GM12878 (cell line): ENCODE measurements around the gene KDSR. TPM values are rescaled to one million over a fixed set of nuclear protein-coding genes. Genes with fewer than 3 reads are reported as not detected.

ENCODE experiments used
- ATAC-seq: fragments of 200-7000 bp; cut with Tn5 transposase; 3 replicates; pipeline ENCODE4 v1.9.1; 2020; ENCODE audit warnings: mild to moderate bottlenecking, moderate library complexity
- BruUV-seq: library from RNA; stranded (reverse); fragments of 400-500 nt; replicated peaks from 2 replicates; lab custom pipeline; 2021; lab: Mats Ljungman, UMichigan
- CTCF ChIA-PET: fragments of 300-600 bp; sonication (Branson Sonifier 250); formaldehyde crosslinking; extraction: SDS; loops from one replicate; lab custom pipeline; 2021; ENCODE audit warnings: inconsistent platforms; lab: Yijun Ruan, JAX
- POLR2A ChIA-PET: fragments of 350-600 bp; formaldehyde crosslinking; extraction: SDS; loops from one replicate; lab custom pipeline; 2021; ENCODE audit warnings: inconsistent platforms; lab: Charles Lee
- RAD21 ChIA-PET: fragments of 300-600 bp; sonication (Branson Sonifier 250); formaldehyde crosslinking; loops from one replicate; lab custom pipeline; 2023; ENCODE audit warnings: antibody characterized with exemption; ENCODE audit not compliant: unreplicated experiment; lab: Charles Lee
- SMC1A ChIA-PET: fragments of 300-600 bp; sonication (Branson Sonifier 250); formaldehyde crosslinking; loops from one replicate; lab custom pipeline; 2023; ENCODE audit not compliant: unreplicated experiment, uncharacterized antibody; lab: Charles Lee
- DNase-seq: peaks from one replicate; pipeline ENCODE4 v3.0.0-alpha.2; 2011; ENCODE audit warnings: low read depth, low spot score
- FAIRE-seq: peaks from 3 replicates; lab custom pipeline; 2011; peaks lifted over from hg19 to GRCh38; lab: Jason Lieb, UNC
- H2AFZ ChIP-seq: 2 replicates; pipeline ENCODE4 v1.6.0; 2011; ENCODE audit warnings: low read depth, low read length, control low read depth; ENCODE audit not compliant: control insufficient read depth
- H3K27ac ChIP-seq: 2 replicates; pipeline ENCODE4 v1.5.1; 2011; ENCODE audit warnings: control low read depth; ENCODE audit not compliant: control insufficient read depth, insufficient read depth
- H3K27me3 ChIP-seq, 2 experiments: replicated peaks in 1 of 2; 2 replicates each; pipeline versions ENCODE4 v1.6.0 to v1.6.1; 2011; ENCODE audit warnings: low read length in 1 of 2; ENCODE audit not compliant: control insufficient read depth in 2 of 2, insufficient read depth in 2 of 2
- H3K36me3 ChIP-seq, 2 experiments: 2 replicates each; pipeline ENCODE4 v1.5.1; 2011; ENCODE audit warnings: low read length in 1 of 2; ENCODE audit not compliant: control insufficient read depth in 2 of 2, insufficient read depth in 2 of 2
- H3K4me1 ChIP-seq: 2 replicates; pipeline ENCODE4 v1.6.1; 2011; ENCODE audit warnings: mild to moderate bottlenecking, low read length, moderate library complexity, mixed read lengths; ENCODE audit not compliant: control insufficient read depth, insufficient read depth
- H3K4me2 ChIP-seq: 2 replicates; pipeline ENCODE4 v1.6.0; 2011; ENCODE audit warnings: control low read depth; ENCODE audit not compliant: control insufficient read depth, insufficient read depth
- H3K4me3 ChIP-seq: fragments of 200-600 bp; sonication (generic); 2 replicates; pipeline ENCODE4 v1.5.1; 2016
- H3K79me2 ChIP-seq: 2 replicates; pipeline ENCODE4 v1.6.0; 2011; ENCODE audit warnings: low read length; ENCODE audit not compliant: control insufficient read depth, insufficient read depth
- H3K9ac ChIP-seq: 2 replicates; pipeline ENCODE4 v1.8.0; 2011; ENCODE audit warnings: low read length, control low read depth, mixed read lengths; ENCODE audit not compliant: control insufficient read depth, insufficient read depth
- H3K9me3 ChIP-seq: replicated peaks from 3 replicates; pipeline ENCODE4 v1.5.1; 2011; ENCODE audit warnings: mild to moderate bottlenecking, low read length; ENCODE audit not compliant: control insufficient read depth, insufficient read depth
- H4K20me1 ChIP-seq: 2 replicates; pipeline ENCODE4 v1.6.0; 2011; ENCODE audit not compliant: control insufficient read depth, insufficient read depth
- BCLAF1 ChIP-seq: fragments of 450-650 bp; IDR thresholded peaks from 2 replicates; pipeline ENCODE4 v1.6.1; 2017; ENCODE audit warnings: antibody characterized with exemption, mild to moderate bottlenecking, moderate library complexity
- CHD4 ChIP-seq: fragments of 200-600 bp; sonication (generic); IDR thresholded peaks from 2 replicates; pipeline ENCODE4 v1.6.1; 2016; ENCODE audit warnings: mild to moderate bottlenecking
- HCFC1 ChIP-seq: fragments of 150-350 bp; IDR thresholded peaks from 2 replicates; pipeline ENCODE4 v1.6.1; 2014; ENCODE audit warnings: low read length
- MEF2A ChIP-seq: IDR thresholded peaks from 2 replicates; pipeline ENCODE4 v1.6.1; 2011; ENCODE audit warnings: low read depth, mild to moderate bottlenecking, low read length, moderate library complexity; ENCODE audit not compliant: insufficient read depth
- MLLT1 ChIP-seq: fragments of 450-650 bp; IDR thresholded peaks from 2 replicates; pipeline ENCODE4 v1.6.1; 2016; ENCODE audit warnings: mild to moderate bottlenecking
- NBN ChIP-seq: fragments of 450-650 bp; IDR thresholded peaks from 2 replicates; pipeline ENCODE4 v1.6.1; 2016
- NFYB ChIP-seq: IDR thresholded peaks from 2 replicates; pipeline ENCODE4 v1.6.1; 2011; ENCODE audit warnings: low read depth, mild to moderate bottlenecking, low read length, improper control_type of control experiment, moderate library complexity; ENCODE audit not compliant: insufficient read depth
- POLR2AphosphoS5 ChIP-seq: IDR thresholded peaks from 2 replicates; pipeline ENCODE4 v1.6.1; 2011; ENCODE audit warnings: mild to moderate bottlenecking, low read length, inconsistent platforms
- RAD21 ChIP-seq: IDR thresholded peaks from 2 replicates; pipeline ENCODE4 v1.6.1; 2011; ENCODE audit warnings: mild to moderate bottlenecking, low read depth, low read length, moderate library complexity; ENCODE audit not compliant: insufficient read depth
- RBBP5 ChIP-seq: fragments of 200-600 bp; sonication (generic); conservative IDR thresholded peaks from 2 replicates; pipeline ENCODE4 v1.6.1; 2016
- RCOR1 ChIP-seq: conservative IDR thresholded peaks from 2 replicates; pipeline ENCODE4 v1.6.1; 2012; ENCODE audit warnings: low read depth, low read length, improper control_type of control experiment
- RELA ChIP-seq: fragments of 450-650 bp; IDR thresholded peaks from 2 replicates; pipeline ENCODE4 v1.8.0; 2014; ENCODE audit warnings: borderline replicate concordance; ENCODE audit not compliant: partially characterized antibody
- TARDBP ChIP-seq: IDR thresholded peaks from 2 replicates; pipeline ENCODE4 v1.6.1; 2016; ENCODE audit warnings: borderline replicate concordance
- YY1 ChIP-seq: IDR thresholded peaks from 2 replicates; pipeline ENCODE4 v1.6.1; 2011; ENCODE audit warnings: low read depth, mild to moderate bottlenecking, low read length
- ZSCAN29 ChIP-seq: fragments of 450-650 bp; IDR thresholded peaks from 2 replicates; pipeline ENCODE4 v1.6.1; 2017; ENCODE audit warnings: mild to moderate bottlenecking, moderate library complexity
- WGBS: methylation state at CpG from one replicate; pipeline ENCODE4 v1.1.6; 2016; ENCODE audit warnings: low lambda C conversion rate; ENCODE audit not compliant: insufficient replicate concordance, insufficient coverage; ENCODE audit errors: missing lambda C conversion rate; 5-methylcytosine and 5-hydroxymethylcytosine counted together
- in situ Hi-C: fragments of 300-500 bp; cut with MboI; formaldehyde crosslinking; loops from 9 replicates; pipeline ENCODE4 v1.14.3; 2018; ENCODE audit warnings: mixed read lengths
- intact Hi-C: fragments of 100-400 bp; cut with micrococcal nuclease; formaldehyde crosslinking; loops from one replicate; pipeline ENCODE4 v1.14.2; 2022; ENCODE audit not compliant: unreplicated experiment
- polyA plus RNA-seq, 11 experiments: library from polyadenylated mRNA; depleted of rRNA in 4 of 11; unstranded in 6 of 11; stranded (reverse) in 5 of 11; fragments of >200 nt; fragmentation: Nextera tagmentation in 4 of 11; fragmentation: Illumina TruSeq in 1 of 11; extraction: Ambion mirVana in 4 of 11; extraction: Trizol in 1 of 11; gene quantifications; 1 replicate in 1 of 11; 2 replicates in 10 of 11; pipeline versions ENCODE4 v1.2.1 to v1.2.3, GENCODE V29; 2011 to 2016; ENCODE audit warnings: inconsistent platforms in 2 of 11, missing spikeins in 2 of 11, low read depth in 1 of 11
- total RNA-seq, 4 experiments: library from RNA; depleted of rRNA in 3 of 4; stranded (reverse); fragments of >200 nt in 3 of 4; fragmentation: Illumina TruSeq in 1 of 4; extraction: Trizol in 1 of 4; gene quantifications; 2 replicates each; pipeline versions ENCODE4 v1.2.1 to v1.2.3, GENCODE V29; 2013 to 2021

KDSR gene
- total and polyA plus RNA-seq, 10 of the 15 experiments (the other 5 are each of a cell fraction or from before 2014, with no cell fraction given): 5.2 to 25.9 (median 14.3) TPM

- TF ChIP-seq MLLT1: no peak
Measured at GRCh38 chr18:63373161-63373560, 6.2 kb upstream of the KDSR start (continued).

- Histone ChIP-seq H3K27ac (no peak overlapping the region), H4K20me1 (no peaks in the 10 kb centered on the region), H3K9ac (no peak overlapping the region), H3K9me3 (no peaks in the 10 kb centered on the region; the same call in 1 of the 3 replicates), H3K36me3 (no peaks in the 10 kb centered on the region), H3K4me1 (no peaks in the 10 kb centered on the region), H2AFZ (no peak overlapping the region), H3K4me2 (peak overlapping the region; percentile 52; the same call in 1 of the 2 replicates), H3K4me3 (no peak overlapping the region), H3K79me2 (peaks cover 17% of the 10 kb centered on the region), H3K27me3 (no peaks in the 10 kb centered on the region)
- RAD21 ChIA-PET: no interaction called here
- in situ Hi-C loops: no loop called here
- SMC1A ChIA-PET: interaction anchor here (0.8 to 1.5 kb wide), 4 partner anchors 13 to 99 kb away, joined by 3 to 8 read pairs (median 4); no protein-coding TSS in a partner anchor
- FAIRE-seq (no peak), ATAC-seq (no peak), DNase-seq (no peak)
- CTCF ChIA-PET: interaction anchor here (0.6 kb wide), 1 partner anchor 686 kb away, joined by 3 read pairs; no protein-coding TSS in a partner anchor
- TF ChIP-seq MEF2A (no peak), BCLAF1 (no peak), YY1 (no peak), ZSCAN29 (no peak), HCFC1 (no peak), RELA (no peak), RAD21 (no peak), CHD4 (no peak), RCOR1 (no peak), NFYB (no peak), RBBP5 (no peak), NBN (no peak), TARDBP (no peak), POLR2AphosphoS5 (no peak)
- POLR2A ChIA-PET: interaction anchor here (0.6 kb wide), 1 partner anchor 57 kb away, joined by 4 read pairs; no protein-coding TSS in a partner anchor
- intact Hi-C loops: no loop called here
- WGBS: 96% methylated on average over 4 of the region's 4 CpGs
- BruUV-seq: no TSS peak
Measured at GRCh38 chr18:63368611-63369010, 1.6 kb upstream of the KDSR start.
